Caco-2 (cell line): ENCODE measurements around the gene DHX32. TPM values are rescaled to one million over a fixed set of nuclear protein-coding genes. Genes with fewer than 3 reads are reported as not detected.

Source experiments
- BruUV-seq: library from RNA; stranded (reverse); fragments of 400-500 nt; replicated peaks from 2 replicates; lab custom pipeline; 2021; lab: Mats Ljungman, UMichigan
- CTCF ChIA-PET: fragments of 300-600 bp; sonication (Branson Sonifier 250); formaldehyde crosslinking; loops from one replicate; lab custom pipeline; 2022; ENCODE audit warnings: antibody characterized with exemption; lab: Charles Lee
- POLR2A ChIA-PET: fragments of 300-600 bp; sonication (Branson Sonifier 250); formaldehyde crosslinking; loops from one replicate; lab custom pipeline; 2022; ENCODE audit warnings: antibody characterized with exemption; lab: Charles Lee
- DNase-seq, 2 experiments: peaks; one replicate each; pipeline versions ENCODE4 v3.0.0 to v3.0.0-alpha.2; 2020 to 2022
- H3K27me3 ChIP-seq: replicated peaks from 2 replicates; pipeline ENCODE4 v1.6.0; 2011; ENCODE audit warnings: low read length; ENCODE audit not compliant: control insufficient read depth, insufficient read depth
- H3K36me3 ChIP-seq: 2 replicates; pipeline ENCODE4 v1.5.1; 2011; ENCODE audit warnings: low read length; ENCODE audit not compliant: control insufficient read depth, insufficient read depth
- H3K4me1 ChIP-seq: fragments of 250-450 bp; sonication (Bioruptor Pico); 2 replicates; pipeline ENCODE4 v1.5.1; 2020; ENCODE audit warnings: mild to moderate bottlenecking
- H3K4me3 ChIP-seq: 2 replicates; pipeline ENCODE4 v1.5.1; 2011; ENCODE audit warnings: low read depth, mild to moderate bottlenecking, control low read depth, low read length
- H3K9me3 ChIP-seq: fragments of 250-450 bp; sonication (Bioruptor Pico); 2 replicates; pipeline ENCODE4 v1.5.1; 2020; ENCODE audit warnings: mild to moderate bottlenecking, moderate library complexity
- H3K27ac Mint-ChIP-seq: one replicate; pipeline ENCODE4 v1.8.0; 2022; ENCODE audit warnings: mixed read lengths; ENCODE audit not compliant: unreplicated experiment
- H3K27me3 Mint-ChIP-seq: one replicate; pipeline ENCODE4 v1.8.0; 2022; ENCODE audit warnings: mixed read lengths; ENCODE audit not compliant: insufficient read depth, unreplicated experiment
- H3K36me3 Mint-ChIP-seq: one replicate; pipeline ENCODE4 v1.8.0; 2022; ENCODE audit warnings: mild to moderate bottlenecking, mixed read lengths; ENCODE audit not compliant: insufficient read depth, unreplicated experiment
- H3K4me1 Mint-ChIP-seq: one replicate; pipeline ENCODE4 v1.8.0; 2022; ENCODE audit warnings: low read depth, mixed read lengths; ENCODE audit not compliant: unreplicated experiment
- H3K4me3 Mint-ChIP-seq: one replicate; pipeline ENCODE4 v1.8.0; 2022; ENCODE audit warnings: mild to moderate bottlenecking, moderate library complexity, mixed read lengths; ENCODE audit not compliant: unreplicated experiment
- H3K9me3 Mint-ChIP-seq: one replicate; pipeline ENCODE4 v1.8.0; 2022; ENCODE audit warnings: mixed read lengths; ENCODE audit not compliant: unreplicated experiment
- CTCF ChIP-seq, 2 experiments: fragments of 200-600 bp in 1 of 2; IDR thresholded peaks; 1 replicate in 1 of 2; 2 replicates in 1 of 2; pipeline versions ENCODE4 v1.5.1 to v1.8.0; 2011 to 2022; ENCODE audit warnings: antibody characterized with exemption in 1 of 2, control low read depth in 1 of 2, inconsistent platforms in 1 of 2, low read depth in 1 of 2, low read length in 1 of 2, mild to moderate bottlenecking in 1 of 2, moderate library complexity in 1 of 2; ENCODE audit not compliant: insufficient read depth in 1 of 2, severe bottlenecking in 1 of 2, unreplicated experiment in 1 of 2
- intact Hi-C: fragments of 100-400 bp; cut with micrococcal nuclease; formaldehyde crosslinking; loops from one replicate; pipeline ENCODE4 v1.10.0; 2022; ENCODE audit not compliant: unreplicated experiment
- total RNA-seq: library from RNA; stranded (reverse); gene quantifications from 2 replicates; pipeline ENCODE4 v1.2.3, GENCODE V29; 2022

Gene DHX32
- total RNA-seq, 1 experiment from 2014 or later, result 25.0 TPM

GRCh38 chr10:125808047-125808446 is 73.0 kb downstream of the DHX32 start:
- no peaks in the 10 kb centered on the region for H3K4me1 Mint-ChIP-seq
- H3K27me3 Mint-ChIP-seq, result no peaks in the 10 kb centered on the region
- POLR2A ChIA-PET, result no interaction called here
- CTCF ChIA-PET, result no interaction called here
- no peaks in the 10 kb centered on the region for H3K9me3 Mint-ChIP-seq
- Histone ChIP-seq H3K9me3 (no peaks in the 10 kb centered on the region), H3K4me1 (no peaks in the 10 kb centered on the region), H3K36me3 (peaks cover 2% of the 10 kb centered on the region; the same call in 1 of the 2 replicates), H3K4me3 (no peak overlapping the region), H3K27me3 (no peaks in the 10 kb centered on the region)
- no peak overlapping the region for H3K27ac Mint-ChIP-seq
- H3K36me3 Mint-ChIP-seq, result no peaks in the 10 kb centered on the region
- DNase-seq, result no peak
- no peak overlapping the region for H3K4me3 Mint-ChIP-seq
- intact Hi-C loops, result no loop called here
- TF ChIP-seq CTCF (IDR thresholded peaks at IDR 0.05; ENCODE audit: insufficient read depth in 1 of 2, low read depth in 1 of 2, low read length in 1 of 2, severe bottlenecking in 1 of 2, unreplicated experiment in 1 of 2), result no peak
- no TSS peak for BruUV-seq

GRCh38 chr10:125802739-125803138 is 78.4 kb downstream of the DHX32 start:
- POLR2A ChIA-PET, result no interaction called here
- H3K4me1 Mint-ChIP-seq, result no peaks in the 10 kb centered on the region

DNA sequence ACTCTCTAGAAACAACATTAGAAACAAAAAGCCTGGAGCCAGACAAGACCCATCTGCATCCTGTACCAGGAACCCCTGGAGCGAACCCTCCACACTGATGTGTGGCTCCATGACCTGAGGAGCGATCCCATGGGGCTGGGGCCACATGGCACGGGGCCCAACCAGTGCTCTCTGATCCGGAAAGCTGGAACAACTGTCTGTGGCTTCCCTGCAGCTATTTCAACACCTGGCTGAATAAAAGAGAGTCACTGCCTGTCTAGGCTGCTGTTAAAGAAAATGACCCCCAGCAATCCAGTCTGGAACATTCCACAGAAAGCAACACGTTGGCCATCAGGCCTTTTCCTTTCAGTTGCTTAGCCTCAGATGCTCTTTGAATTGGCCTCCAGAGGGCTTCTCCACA is 79.0 kb downstream of the DHX32 start:
- H3K4me3 Mint-ChIP-seq, result no peak overlapping the region
- peaks cover 2% of the 10 kb centered on the region; the same call in 1 of the 2 replicates for H3K36me3 ChIP-seq
- POLR2A ChIA-PET, result no interaction called here
- H3K9me3 Mint-ChIP-seq, result no peaks in the 10 kb centered on the region
- TF ChIP-seq CTCF (IDR thresholded peaks at IDR 0.05; ENCODE audit: insufficient read depth in 1 of 2, low read depth in 1 of 2, low read length in 1 of 2, severe bottlenecking in 1 of 2, unreplicated experiment in 1 of 2), result no peak
- BruUV-seq, result no TSS peak
- no peaks in the 10 kb centered on the region for H3K27me3 ChIP-seq
- H3K27ac Mint-ChIP-seq, result no peak overlapping the region
- no peak overlapping the region for H3K4me3 ChIP-seq
- H3K36me3 Mint-ChIP-seq, result peaks cover 9% of the 10 kb centered on the region
- no peak for DNase-seq
- CTCF ChIA-PET, result no interaction called here
- H3K27me3 Mint-ChIP-seq, result no peaks in the 10 kb centered on the region
- intact Hi-C loops, result no loop called here
- H3K9me3 ChIP-seq, result no peaks in the 10 kb centered on the region
- no peaks in the 10 kb centered on the region for H3K4me1 Mint-ChIP-seq
- no peaks in the 10 kb centered on the region for H3K4me1 ChIP-seq

More at GRCh38 chr10:125802739-125803138, 78.4 kb downstream of the DHX32 start:
- Mint-ChIP-seq H3K36me3 (peaks cover 9% of the 10 kb centered on the region), H3K4me3 (no peak overlapping the region), H3K27ac (no peak overlapping the region), H3K27me3 (no peaks in the 10 kb centered on the region), H3K9me3 (no peaks in the 10 kb centered on the region)
- H3K36me3 ChIP-seq, result peaks cover 2% of the 10 kb centered on the region; the same call in 1 of the 2 replicates
- intact Hi-C loops, result no loop called here
- CTCF ChIA-PET, result no interaction called here
- no TSS peak for BruUV-seq
- no peak for TF ChIP-seq CTCF (IDR thresholded peaks at IDR 0.05; ENCODE audit: insufficient read depth in 1 of 2, low read depth in 1 of 2, low read length in 1 of 2, severe bottlenecking in 1 of 2, unreplicated experiment in 1 of 2)
- DNase-seq, result no peak
- H3K27me3 ChIP-seq, result no peaks in the 10 kb centered on the region
- no peak overlapping the region for H3K4me3 ChIP-seq
- H3K4me1 ChIP-seq, result no peaks in the 10 kb centered on the region
- H3K9me3 ChIP-seq, result no peaks in the 10 kb centered on the region
